SH-SY5Y (cell line): ENCODE data around the gene KRT77.

ENCODE experiments used
- GATA2 ChIP-seq: IDR thresholded peaks from 2 replicates; pipeline ENCODE4 v1.6.1; 2011; ENCODE audit warnings: mild to moderate bottlenecking, low read depth, low read length
- GATA3 ChIP-seq: IDR thresholded peaks from 2 replicates; pipeline ENCODE4 v1.6.1; 2011; ENCODE audit warnings: low read depth, mild to moderate bottlenecking, low read length, moderate library complexity

- no peak for TF ChIP-seq GATA2
- TF ChIP-seq GATA3: no peak
Observed at GRCh38 chr12:52739963-52740362, 36.6 kb upstream of the KRT77 start.
